Left lung (tissue), 10 donors: ENCODE measurements around the gene CACNA1E. TPM values are rescaled to one million over a fixed set of nuclear protein-coding genes. Genes with fewer than 3 reads are reported as not detected.

ENCODE experiments used
- ATAC-seq: fragments of 200-7000 bp; cut with Tn5 transposase; one replicate; pipeline ENCODE4 v1.9.1; 2020; ENCODE audit warnings: moderate library complexity
- DNase-seq, 4 donors: peaks; one replicate each; pipeline ENCODE4 v3.0.0-alpha.2; 2013 to 2020
- H3K27ac ChIP-seq, 2 donors: fragments of 200-600 bp; sonication (generic) in 1 of 2; one replicate each; pipeline versions ENCODE4 v1.5.0 to v1.8.0; 2020 to 2021
- H3K27me3 ChIP-seq, 2 donors: fragments of 200-600 bp; sonication (generic) in 1 of 2; one replicate each; pipeline versions ENCODE4 v1.5.0 to v1.8.0; 2020 to 2021
- H3K36me3 ChIP-seq, 2 donors: fragments of 200-600 bp; sonication (generic) in 1 of 2; one replicate each; pipeline versions ENCODE4 v1.5.0 to v1.8.0; 2020 to 2021
- H3K4me1 ChIP-seq, 2 donors: fragments of 200-600 bp; one replicate each; pipeline ENCODE4 v1.8.0; 2021
- H3K4me3 ChIP-seq, 2 donors: fragments of 200-600 bp; sonication (generic) in 1 of 2; one replicate each; pipeline versions ENCODE4 v1.5.0 to v1.8.0; 2020 to 2021; ENCODE audit warnings: mild to moderate bottlenecking in 1 of 2
- H3K9me3 ChIP-seq, 2 donors: fragments of 200-600 bp; sonication (generic) in 1 of 2; one replicate each; pipeline versions ENCODE4 v1.5.0 to v1.8.0; 2020 to 2021
- CTCF ChIP-seq, 2 donors: fragments of 200-600 bp; sonication (generic) in 1 of 2; IDR thresholded peaks; one replicate each; pipeline versions ENCODE4 v1.5.0 to v1.8.0; 2021; ENCODE audit warnings: antibody characterized with exemption in 2 of 2
- intact Hi-C, 2 donors: fragments of 100-400 bp; cut with DNase I; formaldehyde crosslinking; loops; one replicate each; pipeline versions ENCODE4 v1.11.2 to v1.14.2; 2022
- polyA plus RNA-seq, 6 donors: library from polyadenylated mRNA; unstranded; fragments of 120-200 nt; gene quantifications; one replicate each; pipeline ENCODE4 v1.2.1, GENCODE V29; 2013; ENCODE audit not compliant: insufficient read length in 6 of 6
- total RNA-seq, 2 donors: library from RNA; stranded (reverse); fragmentation: NEBNext Ultra II Directional; extraction: Animal tissue kit (Norgen Biotek cat#: 25700); gene quantifications; one replicate each; pipeline ENCODE4 v1.2.1, GENCODE V29; 2021
- donor health status: DM: no; HTN: yes; CAD: no.
- donor health status: DM: no; HTN: no; CAD: no.

Gene CACNA1E
- total and polyA plus RNA-seq, 8 donors, result 0.03 to 1.2 (median 0.13) TPM; not detected in 1

- Histone ChIP-seq H3K9me3 (no peaks in the 10 kb centered on the region), H3K27ac (no peak overlapping the region), H3K36me3 (no peaks in the 10 kb centered on the region), H3K4me3 (no peak overlapping the region), H3K27me3 (no peaks in the 10 kb centered on the region), H3K4me1 (no peaks in the 10 kb centered on the region)
- intact Hi-C loops, result no loop called here
- TF ChIP-seq CTCF (IDR thresholded peaks at IDR 0.05), result no peak
- ATAC-seq (no peak), DNase-seq (no peak)
These were observed 218.6 kb downstream of the CACNA1E start for GRCh38 chr1:181701891-181702290.

- Histone ChIP-seq H3K4me1 (no peaks in the 10 kb centered on the region), H3K4me3 (no peak overlapping the region), H3K27me3 (no peaks in the 10 kb centered on the region), H3K27ac (no peak overlapping the region), H3K36me3 (no peaks in the 10 kb centered on the region), H3K9me3 (no peaks in the 10 kb centered on the region)
- no peak for TF ChIP-seq CTCF (IDR thresholded peaks at IDR 0.05)
- ATAC-seq, result no peak
- intact Hi-C loops, result no loop called here
- DNase-seq, result peak in 1 of 4 donors; percentile 58
These were observed 221.2 kb downstream of the CACNA1E start for GRCh38 chr1:181704546-181704945.

GRCh38 chr1:181711820-181712219 is 228.5 kb downstream of the CACNA1E start:
- H3K4me3 ChIP-seq, result no peak overlapping the region
- no peak overlapping the region for H3K27ac ChIP-seq
- peaks cover 0 to 3% of the 10 kb centered on the region in 2 donors for H3K4me1 ChIP-seq
- no peaks in the 10 kb centered on the region for H3K9me3 ChIP-seq
- intact Hi-C loops, result no loop called here
- DNase-seq (no peak), ATAC-seq (no peak)
- TF ChIP-seq CTCF (IDR thresholded peaks at IDR 0.05), result no peak
- no peaks in the 10 kb centered on the region for H3K36me3 ChIP-seq
- H3K27me3 ChIP-seq, result no peaks in the 10 kb centered on the region

- intact Hi-C loops, result no loop called here
- H3K4me1 ChIP-seq, result peaks cover 0 to 3% of the 10 kb centered on the region in 2 donors
- no peaks in the 10 kb centered on the region for H3K9me3 ChIP-seq
- TF ChIP-seq CTCF (IDR thresholded peaks at IDR 0.05), result no peak
- no peaks in the 10 kb centered on the region for H3K36me3 ChIP-seq
- no peaks in the 10 kb centered on the region for H3K27me3 ChIP-seq
- no peak for ATAC-seq
- no peak overlapping the region for H3K27ac ChIP-seq
- H3K4me3 ChIP-seq, result no peak overlapping the region
- peak in 2 of 4 donors; percentile 37 to 74 for DNase-seq
These were observed 229.4 kb downstream of the CACNA1E start for GRCh38 chr1:181712711-181713110.

- TF ChIP-seq CTCF (IDR thresholded peaks at IDR 0.05), result no peak
These were observed 231.1 kb downstream of the CACNA1E start for GRCh38 chr1:181714428-181714827.

More at GRCh38 chr1:181714428-181714827, 231.1 kb downstream of the CACNA1E start:
- ATAC-seq (peak; percentile 37), DNase-seq (no peak)
- peaks cover 0 to 2% of the 10 kb centered on the region in 2 donors for H3K27me3 ChIP-seq
- peaks cover 0 to 3% of the 10 kb centered on the region in 2 donors for H3K4me1 ChIP-seq
- no peak overlapping the region for H3K27ac ChIP-seq
- H3K36me3 ChIP-seq, result no peaks in the 10 kb centered on the region
- intact Hi-C loops, result no loop called here
- no peaks in the 10 kb centered on the region for H3K9me3 ChIP-seq
- H3K4me3 ChIP-seq, result no peak overlapping the region
